ENCODE results near the gene RASGRP4. TPM values are rescaled to one million over a fixed set of nuclear protein-coding genes. Genes with fewer than 3 reads are reported as not detected.

The RASGRP4 gene
- total RNA-seq, 4 donors from 2014 or later = 1.5 to 19.8 (median 1.7) TPM; not detected in 1

- Histone ChIP-seq H3K9me3 (no peaks in the 10 kb centered on the region), H3K4me3 (peak overlapping the region in 2 of 4 donors; percentile 17 to 35), H3K27me3 (peaks cover 77% of the 10 kb centered on the region), H3K27ac (no peak overlapping the region), H3K4me1 (peaks cover 0 to 5% (median 2%) of the 10 kb centered on the region in 4 donors), H3K36me3 (no peaks in the 10 kb centered on the region)
- no peak for DNase-seq
- intact Hi-C loops (cut with DNase I; ENCODE audit: low total_unique reads) (no loop called here), in situ Hi-C loops (cut with MboI; ENCODE audit: low pct_ligation_motif_present in 1 of 4, low pct_unique_long_range_greater_than_20kb in 1 of 4, low sequenced_read_pairs in 3 of 4) (no loop called here)
- 28% methylated on average over 47 of the region's 86 CpGs; no CpG with 5 or more reads in 1 of the 2 donors for WGBS, 2 donors (ENCODE audit: low coverage in 1 of 2)
- TF ChIP-seq POLR2A (IDR thresholded peaks at IDR 0.05) = no peak
Observed at GRCh38 chr19:38395381-38396114, 30.5 kb downstream of the RASGRP4 start.

DNA sequence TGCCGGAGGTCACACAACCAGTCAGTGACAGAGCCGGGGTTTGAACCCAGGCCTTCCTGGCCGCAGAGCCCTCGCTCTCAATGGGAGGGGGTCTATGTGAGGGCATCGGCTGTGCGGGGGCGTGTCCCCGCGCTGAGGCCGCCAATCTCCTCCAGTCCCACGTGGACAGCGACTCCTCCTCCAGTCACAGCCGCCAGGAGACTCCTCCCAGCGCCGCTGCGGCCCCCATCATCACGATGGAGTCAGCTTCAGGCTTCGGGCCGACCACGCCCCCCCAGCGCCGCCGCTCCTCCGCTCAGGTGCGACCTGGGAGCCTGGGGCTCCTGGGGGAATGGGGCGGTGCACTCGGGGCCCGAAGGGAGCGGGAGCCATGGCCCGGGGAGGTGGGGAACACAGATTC is 31.5 kb downstream of the RASGRP4 start:
- intact Hi-C loops (cut with DNase I; ENCODE audit: low total_unique reads) = no loop called here
- Histone ChIP-seq H3K27ac (no peak overlapping the region), H3K4me3 (peak overlapping the region in 1 of 4 donors; percentile 3), H3K36me3 (no peaks in the 10 kb centered on the region), H3K9me3 (no peaks in the 10 kb centered on the region), H3K4me1 (peaks cover 0 to 5% (median 2%) of the 10 kb centered on the region in 4 donors), H3K27me3 (peaks cover 74% of the 10 kb centered on the region)
- WGBS, 2 donors (ENCODE audit: low coverage in 1 of 2) = 13% methylated on average over 30 of the region's 30 CpGs; no CpG with 5 or more reads in 1 of the 2 donors
- DNase-seq = no peak
- TF ChIP-seq EP300 (IDR thresholded peaks at IDR 0.05; ENCODE audit: low read depth) (no peak), POLR2AphosphoS5 (IDR thresholded peaks at IDR 0.05) (no peak), POLR2A (IDR thresholded peaks at IDR 0.05) (no peak), CTCF (IDR thresholded peaks at IDR 0.05) (no peak)
- in situ Hi-C loops (cut with MboI; ENCODE audit: low pct_ligation_motif_present in 1 of 4, low pct_unique_long_range_greater_than_20kb in 1 of 4, low sequenced_read_pairs in 3 of 4) = no loop called here

DNA sequence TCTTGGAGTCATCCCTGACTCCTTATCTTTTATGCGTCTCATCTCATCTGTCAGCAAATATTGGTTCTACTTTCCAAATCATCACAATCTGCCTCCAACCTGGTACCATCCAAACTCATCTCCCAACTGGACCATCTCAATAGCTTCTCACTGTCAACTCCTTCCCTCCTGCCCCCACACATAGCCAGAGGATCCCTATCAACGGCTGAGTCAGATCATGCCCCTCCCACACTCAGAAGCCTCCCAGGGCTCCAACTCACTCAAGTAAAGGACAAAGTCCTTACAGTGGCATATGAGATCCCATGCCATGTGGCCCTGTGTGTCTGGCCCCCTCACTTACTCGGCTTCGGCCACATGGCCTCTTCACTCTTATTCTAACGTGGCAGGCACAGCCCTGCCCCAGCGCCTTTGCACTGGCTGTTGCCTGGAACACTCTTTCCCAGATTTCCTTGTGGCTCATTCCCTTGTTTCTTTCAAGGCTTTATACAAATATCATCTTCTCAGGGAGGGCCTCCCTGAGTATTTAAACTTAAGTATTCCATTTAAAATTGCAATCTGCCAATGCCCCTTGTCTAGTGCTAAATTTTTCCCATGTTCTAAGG is 33.2 kb downstream of the RASGRP4 start:
- peaks cover 0 to 21% (median 19%) of the 10 kb centered on the region in 4 donors for H3K4me1 ChIP-seq
- intact Hi-C loops (cut with DNase I; ENCODE audit: low total_unique reads) = no loop called here
- H3K4me3 ChIP-seq = no peak overlapping the region
- peaks cover 74% of the 10 kb centered on the region for H3K27me3 ChIP-seq
- H3K36me3 ChIP-seq = no peaks in the 10 kb centered on the region
- no peak overlapping the region for H3K27ac ChIP-seq
- WGBS, 2 donors (ENCODE audit: low coverage in 1 of 2) = 48 to 54% methylated on average over 4 to 6 of the region's 6 CpGs
- no peak for DNase-seq
- in situ Hi-C loops (cut with MboI; ENCODE audit: low pct_ligation_motif_present in 1 of 4, low pct_unique_long_range_greater_than_20kb in 1 of 4, low sequenced_read_pairs in 3 of 4) = no loop called here
- H3K9me3 ChIP-seq = no peaks in the 10 kb centered on the region
- TF ChIP-seq EP300 (IDR thresholded peaks at IDR 0.05; ENCODE audit: low read depth) (no peak), CTCF (IDR thresholded peaks at IDR 0.05) (no peak), POLR2AphosphoS5 (IDR thresholded peaks at IDR 0.05) (no peak), POLR2A (IDR thresholded peaks at IDR 0.05) (no peak)

- DNase-seq = no peak
- no peaks in the 10 kb centered on the region for H3K36me3 ChIP-seq
- in situ Hi-C loops (cut with MboI; ENCODE audit: low pct_ligation_motif_present in 1 of 4, low pct_unique_long_range_greater_than_20kb in 1 of 4, low sequenced_read_pairs in 3 of 4) = no loop called here
- no peak overlapping the region for H3K27ac ChIP-seq
- WGBS, 2 donors (ENCODE audit: low coverage in 1 of 2) = 58 to 76% methylated on average over 3 to 8 of the region's 8 CpGs
- TF ChIP-seq POLR2AphosphoS5 (IDR thresholded peaks at IDR 0.05) (no peak), POLR2A (IDR thresholded peaks at IDR 0.05) (no peak), EP300 (IDR thresholded peaks at IDR 0.05; ENCODE audit: low read depth) (no peak), CTCF (IDR thresholded peaks at IDR 0.05) (no peak)
- peaks cover 72% of the 10 kb centered on the region for H3K27me3 ChIP-seq
- no peak overlapping the region for H3K4me3 ChIP-seq
- H3K4me1 ChIP-seq = peaks cover 2 to 29% (median 27%) of the 10 kb centered on the region in 4 donors
- no peaks in the 10 kb centered on the region for H3K9me3 ChIP-seq
- intact Hi-C loops (cut with DNase I; ENCODE audit: low total_unique reads) = no loop called here
Observed at GRCh38 chr19:38391911-38392464, 34.0 kb downstream of the RASGRP4 start.

All from transverse colon (tissue), 4 donors.